WTC11 (cell line): Measurements from ENCODE around the gene SLC22A12. TPM values are rescaled to one million over a fixed set of nuclear protein-coding genes. Genes with fewer than 3 reads are reported as not detected.

Experiments
- ATAC-seq: fragments of 200-7000 bp; cut with Tn5 transposase; 2 replicates; pipeline ENCODE4 v1.10.0; 2021; ENCODE audit warnings: mild to moderate bottlenecking, moderate library complexity
- CTCF ChIA-PET: fragments of 300-600 bp; sonication (Branson Sonifier 250); formaldehyde crosslinking; loops from one replicate; lab custom pipeline; 2021; ENCODE audit warnings: antibody characterized with exemption; lab: Charles Lee
- POLR2A ChIA-PET: fragments of 350-600 bp; sonication (Branson Sonifier 250); formaldehyde crosslinking; loops from one replicate; lab custom pipeline; 2021; ENCODE audit warnings: antibody characterized with exemption; lab: Charles Lee
- DNase-seq: peaks from one replicate; pipeline ENCODE4 v3.0.0; 2021; ENCODE audit warnings: low spot score
- H3K27ac Mint-ChIP-seq: 2 replicates; pipeline ENCODE4 v1.8.0; 2021; ENCODE audit warnings: mixed read lengths
- H3K27me3 Mint-ChIP-seq: 2 replicates; pipeline ENCODE4 v1.8.0; 2021; ENCODE audit warnings: low read depth, mild to moderate bottlenecking, moderate library complexity, mixed read lengths
- H3K36me3 Mint-ChIP-seq: 2 replicates; pipeline ENCODE4 v1.8.0; 2021; ENCODE audit warnings: mixed read lengths
- H3K4me1 Mint-ChIP-seq: 2 replicates; pipeline ENCODE4 v1.8.0; 2022; ENCODE audit warnings: mixed read lengths
- H3K4me3 Mint-ChIP-seq: 2 replicates; pipeline ENCODE4 v1.8.0; 2021; ENCODE audit warnings: mild to moderate bottlenecking, moderate library complexity, mixed read lengths
- H3K9me3 Mint-ChIP-seq: 2 replicates; pipeline ENCODE4 v1.8.0; 2021; ENCODE audit warnings: mixed read lengths
- ARID4B ChIP-seq: sonication (generic); formaldehyde crosslinking; IDR thresholded peaks from 2 replicates; pipeline ENCODE4 v1.8.0; 2023; ENCODE audit warnings: missing genetic modification reagents, mild to moderate bottlenecking, borderline replicate concordance
- ATF3 ChIP-seq: sonication (generic); formaldehyde crosslinking; conservative IDR thresholded peaks from 2 replicates; pipeline ENCODE4 v1.8.1; 2022; ENCODE audit warnings: mild to moderate bottlenecking, missing genetic modification reagents
- CBFB ChIP-seq: sonication (generic); formaldehyde crosslinking; IDR thresholded peaks from 2 replicates; pipeline ENCODE4 v1.8.1; 2022; ENCODE audit warnings: mild to moderate bottlenecking, low read depth, missing genetic modification reagents
- CDX4 ChIP-seq: fragments of 250-450 bp; sonication (Bioruptor Pico); IDR thresholded peaks from 2 replicates; pipeline ENCODE4 v1.9.0; 2021; ENCODE audit warnings: moderate library complexity, mild to moderate bottlenecking, inconsistent platforms, borderline replicate concordance
- ETV6 ChIP-seq: sonication (generic); formaldehyde crosslinking; IDR thresholded peaks from 2 replicates; pipeline ENCODE4 v1.8.1; 2022; ENCODE audit warnings: mild to moderate bottlenecking, missing genetic modification reagents
- FOXJ3 ChIP-seq: sonication (generic); formaldehyde crosslinking; IDR thresholded peaks from 2 replicates; pipeline ENCODE4 v1.9.0; 2021; ENCODE audit warnings: missing genetic modification reagents, mild to moderate bottlenecking, borderline replicate concordance
- FOXK1 ChIP-seq: sonication (generic); formaldehyde crosslinking; IDR thresholded peaks from 2 replicates; pipeline ENCODE4 v1.8.0; 2022; ENCODE audit warnings: mild to moderate bottlenecking, moderate library complexity, missing genetic modification reagents
- OVOL2 ChIP-seq: fragments of 250-450 bp; sonication (Bioruptor Pico); IDR thresholded peaks from 2 replicates; pipeline ENCODE4 v1.9.0; 2021; ENCODE audit warnings: mild to moderate bottlenecking, borderline replicate concordance
- TP53 ChIP-seq: sonication (generic); formaldehyde crosslinking; IDR thresholded peaks from 2 replicates; pipeline ENCODE4 v1.8.1; 2023; ENCODE audit warnings: mild to moderate bottlenecking, missing genetic modification reagents
- USF1 ChIP-seq: sonication (generic); formaldehyde crosslinking; IDR thresholded peaks from 2 replicates; pipeline ENCODE4 v1.8.0; 2022; ENCODE audit warnings: mild to moderate bottlenecking, missing genetic modification reagents
- ZNF232 ChIP-seq: sonication (generic); formaldehyde crosslinking; IDR thresholded peaks from 2 replicates; pipeline ENCODE4 v1.8.0; 2022; ENCODE audit warnings: mild to moderate bottlenecking, missing genetic modification reagents
- ZNF263 ChIP-seq: sonication (generic); formaldehyde crosslinking; IDR thresholded peaks from 2 replicates; pipeline ENCODE4 v1.8.1; 2022; ENCODE audit warnings: low read depth, mild to moderate bottlenecking, moderate library complexity, missing genetic modification reagents
- ZSCAN18 ChIP-seq: fragments of 250-450 bp; sonication (Bioruptor Pico); IDR thresholded peaks from 2 replicates; pipeline ENCODE4 v2.1.2; 2022; ENCODE audit warnings: mild to moderate bottlenecking, moderate library complexity
- total RNA-seq: library from RNA; stranded (reverse); gene quantifications from 3 replicates; pipeline ENCODE4 v1.2.3, GENCODE V29; 2021
- TF ChIP-seq, protein P1 (sequence below): sonication (generic); formaldehyde crosslinking; IDR thresholded peaks from 2 replicates; pipeline ENCODE4 v1.8.1; 2023; ENCODE audit warnings: mild to moderate bottlenecking, missing genetic modification reagents

SLC22A12 gene
- total RNA-seq, 1 experiment from 2014 or later, result not detected

- TF ChIP-seq ATF3 (CRISPR knock-in tag) (no peak), CBFB (CRISPR knock-in tag) (no peak)
These were observed 46.5 kb downstream of the SLC22A12 start (continued) for GRCh38 chr11:64637334-64638017.

- peaks cover 49% of the 10 kb centered on the region for H3K27me3 Mint-ChIP-seq
- peak overlapping the region; percentile 72 for H3K4me3 Mint-ChIP-seq
- ChIA-PET CTCF (interaction anchor here (0.7 to 2.4 kb wide), 11 partner anchors 8 to 320 kb away, joined by 3 to 23 read pairs (median 4); partner anchors contain the start of gene PRDX5), POLR2A (no interaction called here)
- DNase-seq (peak; percentile 43), ATAC-seq (peak; percentile 78)
- no peaks in the 10 kb centered on the region for H3K9me3 Mint-ChIP-seq
- no peak overlapping the region for H3K27ac Mint-ChIP-seq
- peaks cover 8% of the 10 kb centered on the region for H3K4me1 Mint-ChIP-seq
- no peaks in the 10 kb centered on the region for H3K36me3 Mint-ChIP-seq
- peak; percentile 14; the same call in 1 of the 2 replicates for TF ChIP-seq ARID4B (CRISPR knock-in tag)
- TF ChIP-seq, protein P1, sequence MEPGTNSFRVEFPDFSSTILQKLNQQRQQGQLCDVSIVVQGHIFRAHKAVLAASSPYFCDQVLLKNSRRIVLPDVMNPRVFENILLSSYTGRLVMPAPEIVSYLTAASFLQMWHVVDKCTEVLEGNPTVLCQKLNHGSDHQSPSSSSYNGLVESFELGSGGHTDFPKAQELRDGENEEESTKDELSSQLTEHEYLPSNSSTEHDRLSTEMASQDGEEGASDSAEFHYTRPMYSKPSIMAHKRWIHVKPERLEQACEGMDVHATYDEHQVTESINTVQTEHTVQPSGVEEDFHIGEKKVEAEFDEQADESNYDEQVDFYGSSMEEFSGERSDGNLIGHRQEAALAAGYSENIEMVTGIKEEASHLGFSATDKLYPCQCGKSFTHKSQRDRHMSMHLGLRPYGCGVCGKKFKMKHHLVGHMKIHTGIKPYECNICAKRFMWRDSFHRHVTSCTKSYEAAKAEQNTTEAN (CRISPR knock-in tag), result 0 out of 2 replicates have a peak, but pooled peaks have one; percentile 23
- TF ChIP-seq ZSCAN18 (CRISPR knock-in tag), result no peak
- TF ChIP-seq ETV6 (CRISPR knock-in tag), result 0 out of 2 replicates have a peak, but pooled peaks have one; percentile 30
These were observed 47.1 kb downstream of the SLC22A12 start for GRCh38 chr11:64638018-64638665.

GRCh38 chr11:64638829-64639228 is 47.8 kb downstream of the SLC22A12 start:
- Mint-ChIP-seq H3K27ac (no peak overlapping the region), H3K27me3 (peaks cover 47% of the 10 kb centered on the region), H3K4me3 (peak overlapping the region; percentile 72), H3K9me3 (no peaks in the 10 kb centered on the region), H3K36me3 (no peaks in the 10 kb centered on the region), H3K4me1 (peaks cover 9% of the 10 kb centered on the region)
- ChIA-PET POLR2A (no interaction called here), CTCF (interaction anchor here (0.7 to 2.4 kb wide), 10 partner anchors 9 to 321 kb away, joined by 3 to 23 read pairs (median 5); partner anchors contain the start of gene PRDX5)
- no peak for DNase-seq
- ATAC-seq, result no peak
- no peak for TF ChIP-seq ZNF232
- no peak for TF ChIP-seq CDX4 (CRISPR knock-in tag)
- no peak for TF ChIP-seq ARID4B (CRISPR knock-in tag)
- TF ChIP-seq TP53 (CRISPR knock-in tag), result no peak
- no peak for TF ChIP-seq ZNF263 (CRISPR knock-in tag)
- no peak for TF ChIP-seq USF1 (CRISPR knock-in tag)
- TF ChIP-seq FOXJ3 (CRISPR knock-in tag), result no peak
- no peak for TF ChIP-seq FOXK1 (CRISPR knock-in tag)
- TF ChIP-seq OVOL2, result no peak
